ENCODE data around the gene SLC25A21.

SLC25A21 gene

GRCh38 chr14:36807727-36808126 lies 364.7 kb downstream of the SLC25A21 start:
- no peak for DNase-seq (ENCODE audit: low spot score)
- in situ Hi-C loops (cut with MboI; ENCODE audit: low pct_unique_long_range_greater_than_20kb, low sequenced_read_pairs, unreplicated experiment): no loop called here
- TF ChIP-seq, protein P1, sequence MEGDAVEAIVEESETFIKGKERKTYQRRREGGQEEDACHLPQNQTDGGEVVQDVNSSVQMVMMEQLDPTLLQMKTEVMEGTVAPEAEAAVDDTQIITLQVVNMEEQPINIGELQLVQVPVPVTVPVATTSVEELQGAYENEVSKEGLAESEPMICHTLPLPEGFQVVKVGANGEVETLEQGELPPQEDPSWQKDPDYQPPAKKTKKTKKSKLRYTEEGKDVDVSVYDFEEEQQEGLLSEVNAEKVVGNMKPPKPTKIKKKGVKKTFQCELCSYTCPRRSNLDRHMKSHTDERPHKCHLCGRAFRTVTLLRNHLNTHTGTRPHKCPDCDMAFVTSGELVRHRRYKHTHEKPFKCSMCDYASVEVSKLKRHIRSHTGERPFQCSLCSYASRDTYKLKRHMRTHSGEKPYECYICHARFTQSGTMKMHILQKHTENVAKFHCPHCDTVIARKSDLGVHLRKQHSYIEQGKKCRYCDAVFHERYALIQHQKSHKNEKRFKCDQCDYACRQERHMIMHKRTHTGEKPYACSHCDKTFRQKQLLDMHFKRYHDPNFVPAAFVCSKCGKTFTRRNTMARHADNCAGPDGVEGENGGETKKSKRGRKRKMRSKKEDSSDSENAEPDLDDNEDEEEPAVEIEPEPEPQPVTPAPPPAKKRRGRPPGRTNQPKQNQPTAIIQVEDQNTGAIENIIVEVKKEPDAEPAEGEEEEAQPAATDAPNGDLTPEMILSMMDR (IDR thresholded peaks at IDR 0.05; ENCODE audit: extremely low read depth, insufficient read depth, missing control alignments): no peak

GRCh38 chr14:36805131-36805559 lies 367.3 kb downstream of the SLC25A21 start:
- TF ChIP-seq, protein P1 (IDR thresholded peaks at IDR 0.05; ENCODE audit: extremely low read depth, insufficient read depth, missing control alignments): no peak
- in situ Hi-C loops (cut with MboI; ENCODE audit: low pct_unique_long_range_greater_than_20kb, low sequenced_read_pairs, unreplicated experiment): no loop called here
- no peak for DNase-seq (ENCODE audit: low spot score)

GRCh38 chr14:36797634-36798033 lies 374.8 kb downstream of the SLC25A21 start:
- in situ Hi-C loops (cut with MboI; ENCODE audit: low pct_unique_long_range_greater_than_20kb, low sequenced_read_pairs, unreplicated experiment): no loop called here
- no peak for DNase-seq (ENCODE audit: low spot score)
- TF ChIP-seq, protein P1 (IDR thresholded peaks at IDR 0.05; ENCODE audit: extremely low read depth, insufficient read depth, missing control alignments): no peak

GRCh38 chr14:36791402-36791801 lies 381.0 kb downstream of the SLC25A21 start:
- no peak for DNase-seq (ENCODE audit: low spot score)
- in situ Hi-C loops (cut with MboI; ENCODE audit: low pct_unique_long_range_greater_than_20kb, low sequenced_read_pairs, unreplicated experiment): no loop called here
- TF ChIP-seq, protein P1 (IDR thresholded peaks at IDR 0.05; ENCODE audit: extremely low read depth, insufficient read depth, missing control alignments): no peak

DNA sequence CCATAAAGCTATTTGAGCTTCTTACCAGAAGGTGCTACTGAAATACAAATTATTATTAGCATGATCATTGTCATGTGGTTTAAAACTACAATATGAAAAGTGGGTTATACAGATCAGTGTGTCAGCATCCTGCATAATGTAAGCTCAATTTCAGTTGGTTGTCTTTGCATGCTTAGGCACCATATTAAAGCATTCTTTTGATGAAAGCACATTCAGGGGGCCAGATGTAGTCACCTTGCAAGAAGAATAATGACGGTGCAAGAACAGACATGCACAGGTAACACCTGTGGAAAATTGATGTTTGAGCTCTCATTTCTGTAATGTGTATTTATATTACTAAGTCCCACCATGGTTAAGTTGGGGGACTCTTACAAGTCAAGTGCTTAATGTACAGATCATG lies 386.9 kb downstream of the SLC25A21 start:
- in situ Hi-C loops (cut with MboI; ENCODE audit: low pct_unique_long_range_greater_than_20kb, low sequenced_read_pairs, unreplicated experiment): no loop called here
- TF ChIP-seq, protein P1 (IDR thresholded peaks at IDR 0.05; ENCODE audit: extremely low read depth, insufficient read depth, missing control alignments): no peak
- DNase-seq (ENCODE audit: low spot score): no peak

GRCh38 chr14:36784541-36784940 lies 387.9 kb downstream of the SLC25A21 start:
- in situ Hi-C loops (cut with MboI; ENCODE audit: low pct_unique_long_range_greater_than_20kb, low sequenced_read_pairs, unreplicated experiment): no loop called here
- no peak for DNase-seq (ENCODE audit: low spot score)
- TF ChIP-seq, protein P1 (IDR thresholded peaks at IDR 0.05; ENCODE audit: extremely low read depth, insufficient read depth, missing control alignments): no peak

DNA sequence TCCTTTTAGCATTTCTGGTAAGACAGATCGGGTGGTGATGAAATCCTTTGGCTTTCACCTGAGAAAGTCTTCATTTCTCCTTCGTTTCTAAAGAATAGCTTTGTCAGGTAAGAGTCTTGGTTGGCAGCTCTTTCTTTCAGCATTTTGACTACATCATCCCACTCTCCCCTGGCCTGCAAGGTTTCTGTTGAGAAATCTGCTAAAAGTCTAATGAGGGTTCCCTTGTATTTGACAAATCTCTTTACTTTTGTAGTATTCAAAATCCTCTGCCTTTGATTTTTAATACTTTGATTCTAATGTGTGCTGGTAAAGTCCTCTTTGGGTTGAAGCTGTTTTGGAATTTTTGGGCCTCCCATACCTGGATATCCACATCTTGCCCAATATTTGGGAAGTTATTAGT lies 390.5 kb downstream of the SLC25A21 start:
- in situ Hi-C loops (cut with MboI; ENCODE audit: low pct_unique_long_range_greater_than_20kb, low sequenced_read_pairs, unreplicated experiment): no loop called here
- TF ChIP-seq, protein P1 (IDR thresholded peaks at IDR 0.05; ENCODE audit: extremely low read depth, insufficient read depth, missing control alignments): no peak

More for the DNA sequence above, 390.5 kb downstream of the SLC25A21 start:
- no peak for DNase-seq (ENCODE audit: low spot score)
